GM13976 (cell line): ENCODE measurements around the gene RASSF8.

Experiments used
- DNase-seq: peaks from one replicate; pipeline ENCODE4 v3.0.0; 2012; ENCODE audit warnings: low spot score
- CTCF ChIP-seq: IDR thresholded peaks from 2 replicates; pipeline ENCODE4 v1.5.1; 2012; ENCODE audit warnings: borderline replicate concordance, mild to moderate bottlenecking; ENCODE audit not compliant: insufficient read depth; ENCODE audit errors: extremely low read depth, missing control alignments, control extremely low read depth
- in situ Hi-C: fragments of 300-500 bp; cut with MboI; formaldehyde crosslinking; loops from one replicate; pipeline ENCODE4 v1.12.0; 2022; ENCODE audit warnings: low sequenced_read_pairs, mixed read lengths, inconsistent platforms; ENCODE audit not compliant: unreplicated experiment

Gene RASSF8

GRCh38 chr12:26031827-26032226, 73.3 kb downstream of the RASSF8 start:
- DNase-seq, result no peak
- no peak for TF ChIP-seq CTCF
- in situ Hi-C loops, result no loop called here

- TF ChIP-seq CTCF, result no peak
- in situ Hi-C loops, result no loop called here
- no peak for DNase-seq
These were observed 73.8 kb downstream of the RASSF8 start for GRCh38 chr12:26032290-26032689.

GRCh38 chr12:26032719-26033241, 74.3 kb downstream of the RASSF8 start:
- in situ Hi-C loops, result no loop called here
- DNase-seq, result no peak
- TF ChIP-seq CTCF, result no peak

- in situ Hi-C loops, result no loop called here
- DNase-seq, result no peak
- TF ChIP-seq CTCF, result no peak
These were observed 76.1 kb downstream of the RASSF8 start for GRCh38 chr12:26034371-26035142.

- in situ Hi-C loops, result no loop called here
- DNase-seq, result no peak
- TF ChIP-seq CTCF, result no peak
These were observed 78.4 kb downstream of the RASSF8 start for GRCh38 chr12:26036877-26037276.

GRCh38 chr12:26037615-26038220, 79.2 kb downstream of the RASSF8 start:
- in situ Hi-C loops, result no loop called here
- TF ChIP-seq CTCF, result no peak
- no peak for DNase-seq
